HT-29 (cell line): Measurements from ENCODE around the gene STUB1. TPM values are rescaled to one million over a fixed set of nuclear protein-coding genes. Genes with fewer than 3 reads are reported as not detected.
"Not testable (repeated sequence)": the region's sequence is repeated elsewhere in the genome, so short reads cannot be mapped to it uniquely, and the experiment has no call there.

ENCODE experiments used
- DNase-seq: peaks from one replicate; pipeline ENCODE4 v3.0.0-alpha.2; 2015; ENCODE audit warnings: low spot score
- total RNA-seq: library from RNA; depleted of rRNA; stranded (reverse); fragments of >200 nt; shearing (Covaris generic); gene quantifications from 2 replicates; pipeline ENCODE4 v1.2.3, GENCODE V29; 2014

STUB1 gene
- total RNA-seq, 1 experiment from 2014 or later: 258 TPM

DNA sequence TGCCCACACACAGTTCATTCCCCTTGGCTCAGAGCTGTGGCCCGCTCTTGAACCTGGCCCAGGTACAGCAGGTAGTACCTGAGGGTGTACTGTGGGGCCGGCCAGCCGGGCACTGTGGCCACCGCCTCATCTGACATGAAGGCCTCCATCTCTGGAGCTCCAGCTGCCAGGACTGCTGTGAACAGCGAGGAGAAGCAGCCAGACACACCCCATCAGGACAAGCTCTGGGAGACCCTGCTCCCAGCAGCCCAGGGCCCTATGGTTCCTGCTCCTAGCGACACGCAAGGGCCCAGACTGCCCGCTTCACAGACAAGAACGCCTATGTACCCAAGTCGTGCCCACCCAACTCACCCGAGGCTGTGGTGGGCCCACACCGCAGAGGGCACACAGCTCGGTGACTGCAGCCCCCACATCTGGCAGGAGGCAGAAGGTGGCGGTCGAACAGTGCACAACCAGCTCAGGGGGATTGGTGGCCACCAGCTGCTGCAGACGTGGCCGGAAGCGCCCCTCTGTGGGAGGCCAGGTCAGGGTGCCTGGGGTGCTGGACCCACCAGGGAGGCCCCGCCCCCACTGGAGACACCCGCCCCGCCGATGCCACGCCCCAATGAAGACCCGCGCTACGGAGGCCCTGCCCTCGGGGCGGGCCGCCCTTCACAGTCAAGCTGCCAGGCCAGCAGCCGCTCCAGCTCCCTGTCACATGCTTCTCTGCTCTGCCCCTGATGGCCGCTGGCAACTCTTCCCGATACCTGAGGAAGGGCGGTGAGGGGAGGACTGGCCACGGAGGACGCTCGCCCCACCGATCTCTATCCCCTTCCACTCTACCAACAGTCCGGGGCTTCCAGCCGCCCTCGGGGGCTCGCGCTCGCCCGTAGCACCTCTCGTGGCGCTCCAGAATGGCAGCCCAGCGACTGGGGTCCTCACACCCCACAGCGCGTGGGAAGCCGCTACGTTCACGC, 1.1 kb upstream of the STUB1 start:
- peak; percentile 77 for DNase-seq

DNA sequence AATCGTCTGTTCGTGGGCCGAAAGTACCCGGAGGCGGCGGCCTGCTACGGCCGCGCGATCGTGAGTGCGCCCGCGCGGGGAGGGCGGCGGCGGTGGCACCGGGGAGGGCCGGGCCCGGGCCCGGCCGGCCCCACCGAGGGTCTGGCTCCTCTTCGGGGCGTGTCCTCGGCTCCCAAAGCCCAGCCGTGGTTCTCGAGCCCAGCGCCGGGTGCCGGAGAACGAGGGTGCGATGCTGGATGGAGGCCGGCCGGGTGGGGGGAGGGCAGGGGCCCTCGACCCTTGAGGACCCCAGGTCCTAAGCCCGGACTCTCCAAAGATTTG, 375 bp downstream of the STUB1 start:
- no peak for DNase-seq

DNA sequence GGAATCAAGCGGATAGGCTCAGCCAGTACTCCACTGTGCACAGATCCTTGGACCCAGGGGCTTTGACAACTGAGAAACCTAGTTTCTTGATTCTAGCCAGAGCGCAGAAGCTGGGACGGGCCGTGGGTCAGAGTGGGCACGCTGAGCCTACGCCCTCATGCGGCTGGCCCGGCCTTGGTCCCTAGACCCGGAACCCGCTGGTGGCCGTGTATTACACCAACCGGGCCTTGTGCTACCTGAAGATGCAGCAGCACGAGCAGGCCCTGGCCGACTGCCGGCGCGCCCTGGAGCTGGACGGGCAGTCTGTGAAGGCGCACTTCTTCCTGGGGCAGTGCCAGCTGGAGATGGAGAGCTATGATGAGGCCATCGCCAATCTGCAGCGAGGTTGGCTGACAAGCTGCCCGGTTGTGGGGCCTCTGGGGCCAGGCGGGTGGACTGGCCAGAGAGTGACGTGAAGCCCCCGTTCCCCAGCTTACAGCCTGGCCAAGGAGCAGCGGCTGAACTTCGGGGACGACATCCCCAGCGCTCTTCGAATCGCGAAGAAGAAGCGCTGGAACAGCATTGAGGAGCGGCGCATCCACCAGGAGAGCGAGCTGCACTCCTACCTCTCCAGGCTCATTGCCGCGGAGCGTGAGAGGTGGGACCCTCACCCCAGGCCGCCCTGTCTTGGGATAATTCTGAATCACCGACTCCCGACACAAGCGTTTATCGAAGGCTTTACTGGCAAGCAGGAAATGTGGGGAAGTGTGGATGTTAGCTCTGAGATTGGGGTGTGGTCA, 946 bp downstream of the STUB1 start:
- DNase-seq: peak; percentile 69

DNA sequence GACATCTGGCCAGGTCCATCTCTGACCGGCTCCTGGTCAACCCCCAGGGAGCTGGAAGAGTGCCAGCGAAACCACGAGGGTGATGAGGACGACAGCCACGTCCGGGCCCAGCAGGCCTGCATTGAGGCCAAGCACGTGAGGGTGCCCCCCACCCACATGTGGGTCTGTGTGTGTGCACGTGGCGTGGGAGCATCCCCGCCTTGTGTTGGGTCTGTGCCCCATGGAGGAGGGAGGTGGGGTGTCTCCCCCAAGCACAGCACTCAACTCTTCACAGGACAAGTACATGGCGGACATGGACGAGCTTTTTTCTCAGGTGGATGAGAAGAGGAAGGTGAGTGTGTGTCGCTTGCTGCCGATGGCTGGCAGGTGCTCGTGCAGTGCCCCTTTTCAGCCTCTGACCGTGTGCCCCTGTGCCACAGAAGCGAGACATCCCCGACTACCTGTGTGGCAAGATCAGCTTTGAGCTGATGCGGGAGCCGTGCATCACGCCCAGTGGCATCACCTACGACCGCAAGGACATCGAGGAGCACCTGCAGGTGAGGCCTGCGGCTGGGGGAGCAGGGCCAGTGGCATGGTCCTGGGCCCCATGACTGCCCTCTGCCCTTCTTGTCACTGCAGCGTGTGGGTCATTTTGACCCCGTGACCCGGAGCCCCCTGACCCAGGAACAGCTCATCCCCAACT, 1.7 kb downstream of the STUB1 start:
- no peak for DNase-seq

DNA sequence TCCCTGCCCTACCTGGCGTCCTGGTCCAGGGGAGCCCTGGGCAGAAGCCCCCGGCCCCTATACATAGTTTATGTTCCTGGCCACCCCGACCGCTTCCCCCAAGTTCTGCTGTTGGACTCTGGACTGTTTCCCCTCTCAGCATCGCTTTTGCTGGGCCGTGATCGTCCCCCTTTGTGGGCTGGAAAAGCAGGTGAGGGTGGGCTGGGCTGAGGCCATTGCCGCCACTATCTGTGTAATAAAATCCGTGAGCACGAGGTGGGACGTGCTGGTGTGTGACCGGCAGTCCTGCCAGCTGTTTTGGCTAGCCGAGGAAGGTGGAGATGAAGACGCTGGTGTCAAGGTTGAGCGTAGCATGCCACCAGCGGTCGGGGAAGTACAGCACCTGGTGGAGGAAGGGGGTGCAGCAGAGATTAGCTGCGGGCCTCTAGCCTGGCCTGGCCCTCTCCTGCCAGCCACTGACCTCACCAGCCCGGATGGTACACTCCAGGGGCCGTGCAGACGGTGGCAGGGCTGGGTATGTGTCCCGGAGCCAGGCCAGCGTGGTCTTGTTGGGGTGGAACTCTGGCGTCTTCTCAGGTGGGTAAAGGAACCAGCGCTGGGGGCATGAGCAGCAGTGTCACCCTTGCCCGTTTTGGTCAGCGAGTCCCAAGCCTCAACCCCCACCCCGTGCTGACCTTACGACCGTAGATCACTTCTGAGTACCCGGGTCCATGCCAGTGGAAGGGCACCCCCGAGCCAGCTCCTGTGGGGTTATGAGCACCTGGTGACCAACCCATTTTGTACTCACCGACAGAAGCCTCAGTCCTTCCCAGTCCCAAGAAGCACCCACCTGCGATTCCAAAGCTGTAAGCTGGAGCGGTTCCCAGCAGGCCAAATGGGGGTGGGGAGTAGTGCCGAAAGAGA, 2.5 kb downstream of the STUB1 start:
- DNase-seq: no peak

DNA sequence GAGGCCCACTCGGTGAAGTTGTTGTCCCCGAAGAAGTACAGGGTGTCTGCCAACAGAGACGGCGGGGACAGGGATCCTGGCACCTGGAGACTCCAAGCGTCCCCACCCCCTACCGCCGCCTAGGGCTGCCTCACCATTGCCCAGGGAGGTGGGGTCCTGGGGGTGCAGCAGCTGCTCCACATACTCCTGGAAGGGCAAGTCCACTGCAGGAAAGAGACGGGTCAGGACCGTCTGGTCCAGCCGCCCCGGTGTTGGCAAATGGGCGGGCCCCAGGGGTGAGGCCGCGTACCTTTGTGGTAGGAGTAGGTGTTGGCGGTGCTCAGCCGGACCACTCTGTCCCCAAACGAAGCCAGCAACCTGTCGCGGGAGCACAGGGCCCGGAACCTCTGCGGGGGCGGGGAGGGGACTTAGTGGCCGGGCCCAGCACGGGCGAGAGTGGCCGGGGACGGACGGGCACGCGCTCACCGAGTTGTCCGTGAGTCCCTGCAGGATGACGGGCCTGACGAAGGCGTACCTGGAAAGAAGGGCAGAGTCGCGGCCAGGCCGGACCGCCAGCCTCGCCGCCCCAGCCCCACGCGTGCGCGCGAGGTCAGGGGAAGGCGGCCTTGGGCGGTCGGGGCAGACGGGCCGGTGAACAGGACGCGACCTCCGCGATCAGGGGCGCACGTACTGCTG, 3.3 kb downstream of the STUB1 start:
- DNase-seq: peak; percentile 60

DNA sequence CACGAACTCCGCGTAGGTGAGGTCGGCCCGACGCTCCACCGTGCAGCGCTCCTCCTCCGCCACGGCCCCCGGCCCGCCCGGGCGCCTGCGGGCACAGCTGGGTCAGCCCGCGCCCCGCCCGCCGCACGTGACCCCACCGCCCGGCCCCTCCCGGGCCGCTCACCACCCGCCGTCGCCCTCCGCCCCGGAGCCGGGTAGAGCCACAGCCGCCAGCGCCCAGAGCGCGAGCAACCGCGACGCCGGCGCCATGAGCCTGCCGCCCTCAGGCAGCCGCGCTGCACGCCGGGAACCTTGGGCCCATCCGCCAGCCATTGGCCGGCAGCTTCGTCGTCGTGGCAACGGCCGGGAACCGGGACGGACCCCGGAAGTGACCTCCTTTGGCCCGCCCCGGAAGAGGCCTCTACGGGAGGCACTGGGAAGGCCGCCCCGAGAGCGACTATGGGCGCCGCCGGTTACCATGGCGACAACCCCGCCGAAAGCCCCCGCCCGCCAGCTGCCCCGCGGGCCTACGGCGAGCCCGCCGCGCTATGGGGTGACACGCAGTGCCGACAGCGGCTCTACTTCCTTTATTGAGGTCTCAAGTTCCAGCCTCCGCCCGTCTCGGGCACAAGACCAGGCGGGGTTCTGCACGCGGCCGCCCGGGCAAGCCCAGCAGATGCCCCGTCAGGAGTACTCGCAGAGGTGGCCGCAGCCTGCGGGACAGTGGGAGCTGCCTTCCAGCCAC, 4.0 kb downstream of the STUB1 start, which contains the start of gene JMJD8:
Gene JMJD8, minus strand, starts transcription at position 264 of the 724 bp plus-strand sequence. Its CDS starts 15 bp downstream, at position 249.
- DNase-seq: peak; percentile 94

DNA sequence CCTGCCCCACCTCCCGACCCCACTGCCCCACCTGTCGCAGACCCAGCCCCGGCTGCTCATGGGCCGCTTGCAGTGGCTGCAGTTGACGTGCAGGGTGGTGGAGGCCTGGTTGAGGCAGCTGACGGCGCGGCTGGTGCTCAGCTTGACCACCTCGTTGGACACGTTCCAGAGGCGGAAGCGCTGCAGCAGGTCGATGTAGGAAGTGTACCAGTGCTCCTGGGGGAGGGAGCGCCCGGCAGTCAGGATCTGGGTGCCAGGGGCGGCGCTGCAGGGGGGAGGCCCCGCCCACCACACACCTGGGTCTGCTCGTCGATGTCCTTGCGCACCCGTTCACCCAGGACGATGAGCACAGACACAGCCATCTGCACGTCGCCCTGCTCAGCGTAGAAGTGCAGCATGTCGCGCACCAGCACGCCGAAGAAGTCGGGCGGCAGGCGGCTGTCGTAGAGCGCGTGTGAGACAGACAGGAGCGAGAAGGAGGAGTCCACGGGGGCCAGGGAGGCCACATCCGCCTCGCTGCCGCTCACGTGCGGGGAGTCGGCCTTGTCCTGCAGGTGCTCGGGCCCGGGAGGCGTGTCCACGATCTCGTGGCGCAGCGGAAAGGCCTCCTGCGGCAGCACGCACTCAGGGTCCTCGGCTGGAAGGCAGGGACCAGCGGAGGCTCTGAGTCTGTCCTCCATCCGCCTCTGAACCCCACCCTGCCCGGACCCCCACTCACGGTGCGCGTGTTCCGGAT, 4.9 kb downstream of the STUB1 start:
- DNase-seq: no peak

DNA sequence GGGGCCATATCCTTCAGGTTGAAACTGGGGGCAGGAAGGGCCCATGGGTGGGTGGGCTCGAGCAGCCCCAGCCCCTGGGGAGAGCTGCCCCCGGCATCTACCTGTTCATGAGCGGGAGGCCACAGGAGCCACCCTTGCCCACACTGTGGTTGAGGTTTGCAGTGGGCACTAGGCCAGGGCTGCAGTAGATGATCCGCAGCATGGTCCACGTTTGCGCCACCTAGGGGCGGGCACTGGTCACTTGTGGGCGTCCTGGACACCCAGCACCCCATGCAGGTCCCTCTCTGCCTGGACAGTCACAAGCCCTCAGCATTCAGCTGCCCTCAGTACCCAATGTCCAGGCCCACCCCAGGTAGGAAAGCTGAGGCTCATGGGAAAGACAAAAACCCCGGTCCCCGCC, 5.8 kb downstream of the STUB1 start:
- peak; percentile 76 for DNase-seq

DNA sequence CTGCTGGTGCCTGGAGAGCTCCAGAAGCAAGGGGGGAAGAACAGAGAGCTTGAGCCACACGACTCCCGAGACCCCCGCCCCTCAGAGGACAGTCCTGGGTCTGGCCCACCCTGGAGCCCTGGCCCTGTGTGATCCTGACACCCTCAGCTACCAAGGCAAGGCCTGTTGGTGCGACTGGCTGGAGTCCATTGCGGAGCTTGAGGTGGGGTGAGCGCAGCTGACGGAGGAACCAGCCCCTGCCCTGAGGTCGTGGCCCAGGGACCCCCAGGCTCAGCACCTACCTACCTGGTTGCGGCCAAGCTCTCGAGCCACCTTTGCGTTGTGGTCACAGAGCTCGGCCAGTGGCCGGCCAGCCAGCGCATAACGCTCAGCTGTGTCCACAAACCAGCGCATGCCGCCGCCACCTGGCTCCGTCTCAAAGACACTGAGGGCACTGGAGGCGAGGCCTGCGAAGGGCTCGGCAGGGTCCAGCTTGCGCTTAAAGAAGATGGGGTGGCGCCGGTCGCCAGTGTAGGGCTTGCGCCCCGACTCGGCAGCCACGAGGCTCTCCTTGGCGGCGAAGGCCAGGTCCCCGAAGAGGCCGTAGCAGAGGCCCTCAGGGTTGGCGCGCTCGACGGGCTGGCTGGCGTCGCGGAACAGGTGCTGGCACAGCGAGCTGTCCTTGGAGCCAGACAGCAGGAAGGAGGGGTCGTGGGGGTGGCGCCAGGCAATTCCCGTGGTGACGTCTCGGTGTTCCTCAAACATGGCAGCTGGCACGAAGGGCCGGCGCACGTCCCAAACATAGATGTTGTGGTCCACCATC, 6.5 kb downstream of the STUB1 start:
- no peak for DNase-seq

DNA sequence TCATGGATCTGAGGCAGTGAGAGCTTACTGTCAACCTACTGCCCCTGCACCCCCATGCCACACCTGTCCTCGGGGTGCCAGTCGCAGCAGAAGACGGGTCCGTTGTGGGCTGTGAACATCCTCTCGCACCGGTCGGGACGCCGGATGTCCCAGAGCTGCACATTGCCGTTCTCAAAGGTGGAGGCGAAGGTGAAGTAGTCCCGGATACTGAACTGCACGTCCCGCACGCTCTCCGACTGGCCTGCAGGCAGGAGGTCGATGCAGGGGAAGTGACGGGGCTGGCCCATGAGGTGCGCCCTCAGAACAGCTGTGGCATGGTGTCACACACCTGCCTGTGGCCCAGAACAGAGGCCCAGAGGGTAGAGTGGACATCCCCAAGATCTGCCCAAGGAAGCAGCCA, 7.3 kb downstream of the STUB1 start:
- DNase-seq: no peak

DNA sequence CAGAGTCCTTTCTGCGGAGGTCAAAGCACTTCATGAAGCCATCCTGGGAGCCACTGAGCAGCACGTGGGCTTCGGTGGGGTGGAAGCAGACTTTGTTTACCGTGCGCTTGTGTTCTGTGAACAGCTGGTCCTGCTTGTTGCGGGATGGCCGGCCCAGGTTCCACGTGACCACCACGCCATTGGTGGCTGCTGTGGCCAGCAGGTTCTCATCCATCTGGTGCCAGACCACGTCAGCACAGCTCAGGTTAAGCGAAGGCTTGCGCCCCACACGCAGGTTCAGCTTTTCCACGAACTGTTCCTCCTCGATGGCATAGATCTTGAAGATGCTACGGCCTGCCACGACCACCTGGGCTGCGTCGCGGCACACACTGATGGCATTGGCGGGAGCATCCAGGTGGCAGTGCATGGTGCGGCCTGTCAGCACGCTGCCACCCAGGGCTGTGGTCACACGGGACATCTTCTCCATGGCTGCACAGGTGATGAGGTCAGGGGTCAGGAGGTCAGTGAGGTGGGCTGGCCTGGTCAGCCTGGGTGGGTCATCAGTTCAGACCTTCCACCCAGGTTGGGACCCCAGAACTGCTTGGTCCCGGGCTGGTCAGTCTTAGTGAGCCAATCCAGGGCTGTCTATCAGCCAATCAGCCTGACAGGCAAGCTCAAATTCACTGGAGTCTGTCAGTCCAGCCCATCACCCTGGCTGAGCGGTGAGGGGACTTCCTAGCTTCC, 9.1 kb downstream of the STUB1 start:
- no peak for DNase-seq

DNA sequence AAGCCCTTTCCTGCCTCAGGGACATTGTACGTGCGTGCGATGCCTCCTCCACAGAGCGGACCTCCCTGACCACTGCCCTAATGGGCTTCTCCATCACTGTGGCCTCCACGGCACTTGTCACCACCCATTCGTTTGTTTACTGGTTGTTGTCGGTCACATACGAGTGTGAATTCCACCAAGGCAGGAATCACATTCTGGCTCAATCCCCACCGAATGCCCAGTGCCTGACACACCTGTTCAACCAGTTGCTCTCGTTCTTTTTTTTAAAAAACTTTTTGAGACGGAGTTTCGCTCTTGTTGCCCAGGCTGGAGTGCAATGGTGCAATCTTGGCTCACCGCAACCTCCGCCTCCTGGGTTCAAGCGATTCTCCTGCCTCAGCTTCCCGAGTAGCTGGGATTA, 11.0 kb downstream of the STUB1 start:
- not testable (repeated sequence) for DNase-seq

DNA sequence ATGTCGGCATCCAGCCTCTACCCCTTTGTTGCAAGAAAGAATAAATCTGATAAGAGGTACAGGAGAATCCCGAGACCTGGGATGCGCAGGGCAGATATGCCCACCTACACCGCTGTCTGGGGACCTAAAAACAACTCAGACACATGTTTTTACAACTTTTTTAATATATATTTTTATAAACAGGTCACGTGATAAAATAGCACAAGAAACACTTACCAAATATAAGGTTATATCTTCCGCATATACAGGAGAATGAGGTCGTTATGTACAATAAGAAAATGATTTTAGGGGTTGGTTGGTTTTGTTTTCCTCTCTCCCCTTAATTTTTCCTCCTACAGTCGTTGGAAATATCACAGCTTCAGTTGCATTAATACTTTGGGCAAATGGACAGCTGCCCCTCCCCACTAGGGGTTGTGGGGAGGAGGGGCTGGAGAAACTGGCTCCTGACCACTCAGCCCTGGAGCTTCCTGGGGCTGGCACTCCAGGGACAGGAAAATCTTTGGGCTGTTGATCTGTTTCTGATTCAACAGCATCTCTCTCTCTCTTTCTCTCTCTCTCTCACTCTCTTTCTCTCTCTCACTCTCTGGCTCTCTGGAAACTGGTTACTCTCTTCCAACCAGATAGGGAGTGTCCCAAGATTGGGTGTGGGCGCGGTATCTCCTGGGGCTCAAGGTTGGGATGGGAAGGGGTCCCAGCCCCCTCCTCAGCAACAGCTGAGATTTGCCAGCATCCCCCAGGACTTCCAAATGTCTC, 12.3 kb downstream of the STUB1 start:
- DNase-seq: no peak

DNA sequence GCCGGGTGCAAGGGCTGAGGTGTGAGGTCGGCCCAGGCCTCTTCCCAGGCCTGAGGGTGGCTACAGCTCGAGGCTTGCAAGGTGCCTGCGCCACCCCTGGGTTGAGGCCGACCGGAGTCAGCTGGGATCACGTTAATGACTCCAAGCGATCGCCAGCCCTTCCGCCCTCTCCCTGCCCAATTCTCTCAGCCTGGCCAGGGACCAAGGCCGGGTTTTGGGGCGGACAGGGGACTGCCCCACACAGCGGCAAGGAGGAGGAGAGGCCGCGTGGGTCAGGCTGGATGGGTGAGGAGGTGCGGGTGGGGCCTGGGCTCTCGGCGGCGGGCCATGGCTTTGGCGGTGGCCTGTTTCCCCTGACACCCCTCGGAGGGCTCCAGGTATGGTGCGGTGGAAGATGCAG, 13.2 kb downstream of the STUB1 start:
- DNase-seq: no peak

DNA sequence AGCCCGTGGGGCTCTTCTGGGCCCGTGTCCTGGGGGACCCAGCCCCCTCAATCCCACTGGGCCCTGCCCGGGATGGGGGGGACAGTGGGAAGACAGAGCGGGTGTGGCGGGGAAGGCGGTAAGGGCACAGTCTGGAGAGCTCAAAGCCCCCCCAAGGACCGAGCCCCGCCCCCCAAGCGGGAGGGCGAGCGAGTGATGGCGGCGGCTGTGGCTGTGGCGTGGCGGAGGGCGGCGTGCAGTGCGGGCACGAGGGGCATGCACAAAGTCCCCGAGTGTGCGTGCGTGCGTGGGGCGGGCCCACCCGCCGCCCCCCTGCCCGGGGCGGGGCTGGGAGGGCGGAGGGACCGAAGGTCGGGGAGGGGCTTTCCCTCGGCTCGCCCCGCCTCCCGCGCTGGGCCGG, 13.6 kb downstream of the STUB1 start:
- DNase-seq: no peak
